ENCODE measurements around the gene BRD9. TPM values are rescaled to one million over a fixed set of nuclear protein-coding genes. Genes with fewer than 3 reads are reported as not detected.
"Not testable (repeated sequence)": the region's sequence is repeated elsewhere in the genome, so short reads cannot be mapped to it uniquely, and the experiment has no call there.

BRD9 gene
- total and polyA plus RNA-seq, 2 experiments from 2014 or later, result 17.8 to 20.3 TPM

DNA sequence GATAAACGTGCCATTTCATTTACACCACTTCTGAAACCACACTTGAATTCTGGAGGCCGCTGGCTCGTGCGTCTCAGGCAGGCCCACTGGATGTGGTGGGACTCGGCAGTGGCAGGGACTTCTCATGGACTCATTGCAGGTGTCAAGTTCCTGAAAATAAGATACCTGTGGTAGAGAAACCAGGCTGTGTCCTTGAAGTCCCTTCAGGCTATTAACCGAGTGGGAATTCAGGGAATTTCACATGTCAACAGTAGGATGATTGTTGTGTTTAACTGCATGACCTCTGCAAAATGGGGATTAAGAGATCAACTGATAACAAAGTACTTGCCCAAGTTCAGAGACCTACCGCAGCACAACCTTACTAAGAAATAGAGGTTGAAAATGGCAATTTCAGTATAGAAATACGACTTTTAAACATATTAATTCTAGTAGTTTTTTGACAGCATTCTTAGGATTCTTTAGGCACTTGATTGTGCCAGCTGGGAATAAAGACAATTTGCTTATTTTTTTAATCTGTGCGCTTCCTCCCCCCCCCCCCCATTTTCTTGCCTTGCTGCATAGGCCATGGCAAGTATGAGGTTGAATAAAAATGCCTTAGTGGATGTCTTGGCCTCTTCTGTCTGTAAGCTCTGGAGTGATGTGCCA, 26.9 kb upstream of the BRD9 start:
- Histone ChIP-seq H3K9me2 (replicated peaks; ENCODE audit: insufficient read depth) (no peaks in the 10 kb centered on the region), H3K79me2 (no peaks in the 10 kb centered on the region), H3K9me3 (ENCODE audit: low read depth) (no peaks in the 10 kb centered on the region), H2AFZ (no peak overlapping the region), H4K20me1 (ENCODE audit: insufficient read depth, poor library complexity, severe bottlenecking) (no peaks in the 10 kb centered on the region), H3K4me2 (no peak overlapping the region), H3K27me3 (no peaks in the 10 kb centered on the region), H3K36me3 (replicated peaks; ENCODE audit: insufficient read depth, low read depth) (no peaks in the 10 kb centered on the region), H3K27ac (no peak overlapping the region), H3K4me3 (no peak overlapping the region), H3K4me1 (ENCODE audit: insufficient read depth) (peaks cover 7% of the 10 kb centered on the region)
- 53% methylated on average over 9 of the region's 9 CpGs for WGBS (ENCODE audit: low lambda C conversion rate, missing lambda C conversion rate)
- TF ChIP-seq, protein P1, sequence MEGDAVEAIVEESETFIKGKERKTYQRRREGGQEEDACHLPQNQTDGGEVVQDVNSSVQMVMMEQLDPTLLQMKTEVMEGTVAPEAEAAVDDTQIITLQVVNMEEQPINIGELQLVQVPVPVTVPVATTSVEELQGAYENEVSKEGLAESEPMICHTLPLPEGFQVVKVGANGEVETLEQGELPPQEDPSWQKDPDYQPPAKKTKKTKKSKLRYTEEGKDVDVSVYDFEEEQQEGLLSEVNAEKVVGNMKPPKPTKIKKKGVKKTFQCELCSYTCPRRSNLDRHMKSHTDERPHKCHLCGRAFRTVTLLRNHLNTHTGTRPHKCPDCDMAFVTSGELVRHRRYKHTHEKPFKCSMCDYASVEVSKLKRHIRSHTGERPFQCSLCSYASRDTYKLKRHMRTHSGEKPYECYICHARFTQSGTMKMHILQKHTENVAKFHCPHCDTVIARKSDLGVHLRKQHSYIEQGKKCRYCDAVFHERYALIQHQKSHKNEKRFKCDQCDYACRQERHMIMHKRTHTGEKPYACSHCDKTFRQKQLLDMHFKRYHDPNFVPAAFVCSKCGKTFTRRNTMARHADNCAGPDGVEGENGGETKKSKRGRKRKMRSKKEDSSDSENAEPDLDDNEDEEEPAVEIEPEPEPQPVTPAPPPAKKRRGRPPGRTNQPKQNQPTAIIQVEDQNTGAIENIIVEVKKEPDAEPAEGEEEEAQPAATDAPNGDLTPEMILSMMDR (IDR thresholded peaks at IDR 0.05; ENCODE audit: poor library complexity), result no peak
- no peak for TF ChIP-seq EZH2phosphoT487 (IDR thresholded peaks at IDR 0.05; ENCODE audit: low read depth, severe bottlenecking, unreplicated experiment)
- TF ChIP-seq EZH2 (IDR thresholded peaks at IDR 0.05; ENCODE audit: borderline replicate concordance), result no peak
- DNase-seq (ENCODE audit: low spot score), result no peak

DNA sequence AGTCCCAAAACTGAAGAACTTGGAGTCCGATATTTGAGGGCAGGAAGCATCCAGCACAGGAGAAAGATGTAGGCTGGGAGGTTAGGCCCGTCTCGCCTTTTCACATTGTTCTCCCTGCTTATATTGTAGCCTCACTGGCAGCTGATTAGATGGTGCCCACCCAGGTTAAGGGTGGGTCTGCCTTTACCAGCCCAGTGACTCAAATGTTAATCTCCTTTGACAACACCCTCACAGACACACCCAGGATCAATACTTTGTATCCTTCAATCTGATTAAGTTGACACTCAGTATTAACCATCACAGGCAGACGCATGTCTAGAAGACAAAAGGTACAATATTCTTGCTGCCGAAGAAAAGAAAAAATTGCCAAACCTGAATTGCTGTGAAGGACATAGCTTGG, 26.1 kb upstream of the BRD9 start:
- not testable (repeated sequence) for H3K4me3 ChIP-seq; DNase-seq (ENCODE audit: low spot score); H4K20me1 ChIP-seq (ENCODE audit: insufficient read depth, poor library complexity, severe bottlenecking); H3K4me2 ChIP-seq; H3K4me1 ChIP-seq (ENCODE audit: insufficient read depth); H3K27ac ChIP-seq; H3K9me3 ChIP-seq (ENCODE audit: low read depth); H3K36me3 ChIP-seq (replicated peaks; ENCODE audit: insufficient read depth, low read depth); H3K9me2 ChIP-seq (replicated peaks; ENCODE audit: insufficient read depth); H2AFZ ChIP-seq; H3K27me3 ChIP-seq; H3K79me2 ChIP-seq
- 97% methylated on average over 5 of the region's 5 CpGs for WGBS (ENCODE audit: low lambda C conversion rate, missing lambda C conversion rate)

DNA sequence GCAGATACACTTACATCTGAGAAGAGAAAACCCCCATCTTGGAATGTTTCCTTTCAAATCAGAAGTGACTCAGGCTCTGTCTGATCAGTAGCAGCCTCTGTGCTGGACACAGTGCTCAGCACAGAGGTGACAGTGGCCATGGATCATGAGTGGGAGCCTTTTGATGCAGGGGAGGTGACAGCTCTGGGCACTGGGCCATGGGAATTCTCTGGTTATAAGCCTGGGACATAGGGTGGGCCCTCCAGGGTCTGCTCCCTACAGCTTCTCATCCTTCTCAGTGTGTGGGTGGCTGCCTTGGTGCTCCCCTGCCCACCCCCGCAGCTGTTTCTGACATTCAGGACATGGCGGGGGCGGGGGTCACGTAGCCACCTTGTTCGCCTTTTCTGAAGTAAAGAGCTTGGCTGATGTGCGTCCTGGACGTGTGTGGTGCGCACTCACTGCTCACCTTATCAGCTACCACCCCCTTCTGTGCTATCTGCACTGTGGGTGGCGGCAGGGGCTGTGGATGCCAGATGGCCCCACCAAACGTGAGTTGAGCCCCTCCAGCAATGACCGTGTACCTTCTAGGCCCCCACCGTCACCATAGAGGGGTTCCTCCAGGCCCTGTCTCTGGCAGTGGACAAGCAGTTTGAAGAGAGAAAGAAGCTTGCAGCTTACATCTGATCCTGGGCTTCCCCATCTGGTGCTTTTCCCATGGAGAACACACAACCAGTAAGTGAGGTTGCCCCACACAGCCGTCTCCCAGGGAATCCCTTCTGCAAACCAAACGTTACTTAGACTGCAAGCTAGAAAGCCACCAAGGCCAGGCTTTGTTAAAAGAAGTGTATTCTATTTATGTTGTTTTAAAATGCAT, 24.1 kb upstream of the BRD9 start:
- no peaks in the 10 kb centered on the region for H4K20me1 ChIP-seq (ENCODE audit: insufficient read depth, poor library complexity, severe bottlenecking)
- no peak overlapping the region for H3K4me3 ChIP-seq
- H3K36me3 ChIP-seq (replicated peaks; ENCODE audit: insufficient read depth, low read depth), result no peaks in the 10 kb centered on the region
- H3K9me2 ChIP-seq (replicated peaks; ENCODE audit: insufficient read depth), result no peaks in the 10 kb centered on the region
- no peak overlapping the region for H3K4me2 ChIP-seq
- H2AFZ ChIP-seq, result no peak overlapping the region
- no peak overlapping the region for H3K27ac ChIP-seq
- TF ChIP-seq EZH2phosphoT487 (IDR thresholded peaks at IDR 0.05; ENCODE audit: low read depth, severe bottlenecking, unreplicated experiment) (no peak), EZH2 (IDR thresholded peaks at IDR 0.05; ENCODE audit: borderline replicate concordance) (no peak)
- TF ChIP-seq, protein P1 (IDR thresholded peaks at IDR 0.05; ENCODE audit: poor library complexity), result no peak
- no peaks in the 10 kb centered on the region for H3K9me3 ChIP-seq (ENCODE audit: low read depth)
- H3K4me1 ChIP-seq (ENCODE audit: insufficient read depth), result peaks cover 7% of the 10 kb centered on the region
- 86% methylated on average over 14 of the region's 14 CpGs for WGBS (ENCODE audit: low lambda C conversion rate, missing lambda C conversion rate)
- H3K27me3 ChIP-seq, result no peaks in the 10 kb centered on the region
- no peaks in the 10 kb centered on the region for H3K79me2 ChIP-seq
- no peak for DNase-seq (ENCODE audit: low spot score)

DNA sequence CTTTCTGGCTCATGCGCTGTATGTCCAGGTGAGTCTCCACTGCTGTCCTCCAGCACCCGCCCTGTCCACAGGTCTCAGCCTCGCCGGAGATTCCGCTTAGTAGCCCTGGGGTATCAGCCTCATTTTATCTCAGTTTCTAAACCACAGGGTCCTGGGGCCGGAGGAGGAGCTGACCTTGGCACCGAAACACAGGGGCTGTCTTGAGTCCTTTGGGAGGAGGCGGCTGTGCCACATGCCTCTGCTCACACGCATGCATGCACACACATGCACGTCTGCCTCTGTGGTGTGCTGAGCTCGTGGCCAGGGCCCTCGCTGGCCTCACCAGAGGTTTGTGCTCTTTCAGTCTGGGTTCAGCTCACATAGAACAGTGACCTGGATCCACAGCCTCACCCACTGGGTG, 23.3 kb upstream of the BRD9 start:
- no peak overlapping the region for H3K4me3 ChIP-seq
- TF ChIP-seq, protein P1 (IDR thresholded peaks at IDR 0.05; ENCODE audit: poor library complexity), result no peak
- TF ChIP-seq EZH2phosphoT487 (IDR thresholded peaks at IDR 0.05; ENCODE audit: low read depth, severe bottlenecking, unreplicated experiment) (no peak), EZH2 (IDR thresholded peaks at IDR 0.05; ENCODE audit: borderline replicate concordance) (no peak)
- WGBS (ENCODE audit: low lambda C conversion rate, missing lambda C conversion rate), result 97% methylated on average over 12 of the region's 12 CpGs
- H3K36me3 ChIP-seq (replicated peaks; ENCODE audit: insufficient read depth, low read depth), result no peaks in the 10 kb centered on the region
- no peak overlapping the region for H3K27ac ChIP-seq
- no peak for DNase-seq (ENCODE audit: low spot score)
- no peak overlapping the region for H2AFZ ChIP-seq
- no peaks in the 10 kb centered on the region for H3K27me3 ChIP-seq
- no peaks in the 10 kb centered on the region for H3K9me2 ChIP-seq (replicated peaks; ENCODE audit: insufficient read depth)
- H3K79me2 ChIP-seq, result no peaks in the 10 kb centered on the region
- no peaks in the 10 kb centered on the region for H4K20me1 ChIP-seq (ENCODE audit: insufficient read depth, poor library complexity, severe bottlenecking)
- no peaks in the 10 kb centered on the region for H3K9me3 ChIP-seq (ENCODE audit: low read depth)
- peaks cover 7% of the 10 kb centered on the region for H3K4me1 ChIP-seq (ENCODE audit: insufficient read depth)
- no peak overlapping the region for H3K4me2 ChIP-seq

DNA sequence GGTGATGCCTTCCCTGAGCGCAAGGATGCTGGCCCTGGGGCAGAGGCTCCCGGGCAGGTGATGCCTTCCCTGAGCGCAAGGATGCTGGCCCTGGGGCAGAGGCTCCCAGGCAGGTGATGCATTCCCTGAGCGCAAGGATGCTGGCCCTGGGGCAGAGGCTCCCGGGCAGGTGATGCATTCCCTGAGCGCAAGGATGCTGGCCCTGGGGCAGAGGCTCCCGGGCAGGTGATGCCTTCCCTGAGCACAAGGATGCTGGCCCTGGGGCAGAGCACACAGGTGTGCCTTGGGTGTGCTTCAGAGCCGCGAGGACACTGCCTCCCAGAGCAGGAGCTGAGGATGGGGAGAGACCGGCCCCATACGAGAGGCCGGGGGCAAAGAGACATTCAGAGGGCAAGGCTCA, 22.7 kb upstream of the BRD9 start:
- H3K9me3 ChIP-seq (ENCODE audit: low read depth); H4K20me1 ChIP-seq (ENCODE audit: insufficient read depth, poor library complexity, severe bottlenecking); DNase-seq (ENCODE audit: low spot score); H3K79me2 ChIP-seq; H3K4me1 ChIP-seq (ENCODE audit: insufficient read depth); H3K27me3 ChIP-seq; H3K27ac ChIP-seq; H2AFZ ChIP-seq; H3K36me3 ChIP-seq (replicated peaks; ENCODE audit: insufficient read depth, low read depth); H3K9me2 ChIP-seq (replicated peaks; ENCODE audit: insufficient read depth); H3K4me2 ChIP-seq; H3K4me3 ChIP-seq: not testable (repeated sequence)
- WGBS (ENCODE audit: low lambda C conversion rate, missing lambda C conversion rate), result 94% methylated on average over 10 of the region's 12 CpGs
